ENCODE data around the gene LZTS3. TPM values are rescaled to one million over a fixed set of nuclear protein-coding genes. Genes with fewer than 3 reads are reported as not detected.

LZTS3 gene
- total and polyA plus RNA-seq, 4 donors, result 8.8 to 18.6 (median 13.1) TPM

DNA sequence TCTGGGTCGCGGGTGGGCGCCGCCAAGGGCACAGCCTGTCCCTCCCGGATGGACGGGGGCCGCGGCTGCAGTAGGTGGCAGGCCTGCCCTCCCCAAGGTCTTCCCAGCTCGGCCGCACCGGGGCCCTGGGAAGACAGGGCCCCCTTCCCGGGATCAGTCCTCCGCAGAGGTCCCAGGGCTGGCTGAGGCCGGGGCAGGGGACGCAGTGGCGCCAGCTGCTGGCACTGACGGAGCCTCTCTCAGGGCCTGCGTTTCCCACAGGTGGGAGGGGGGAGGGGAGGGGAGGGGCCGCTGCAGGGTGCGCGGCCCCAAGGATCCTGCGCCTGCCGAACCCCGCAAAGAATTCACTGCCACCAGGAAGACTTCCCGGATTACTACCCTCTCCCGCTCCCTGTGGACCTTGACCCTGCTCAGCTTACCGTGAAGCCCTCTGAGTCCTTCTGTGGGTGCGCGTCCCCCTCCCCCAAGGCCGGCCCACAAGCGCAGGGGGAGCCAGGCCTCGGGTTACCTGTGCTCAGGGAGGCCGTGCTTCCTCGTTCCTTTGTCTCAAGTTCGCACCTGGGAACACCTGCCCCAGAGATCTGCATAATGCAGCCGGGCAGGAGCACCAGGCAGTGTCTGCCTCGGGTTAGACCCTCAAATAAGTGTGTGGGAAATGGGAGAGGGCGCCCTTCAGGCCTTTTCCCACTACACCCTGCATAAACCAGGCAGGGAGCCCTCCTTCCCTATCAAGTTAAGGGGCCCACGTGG is 5.1 kb downstream of the LZTS3 start:
- H3K4me1 ChIP-seq (ENCODE audit: control insufficient read depth in 5 of 5, insufficient read depth in 5 of 5, low read length in 5 of 5), result peaks cover 0 to 15% (median 8%) of the 10 kb centered on the region in 5 donors
- peak overlapping the region; percentile 28 for H3K4me3 ChIP-seq
- ATAC-seq (ENCODE audit: insufficient read depth, low FRiP score) (peak; percentile 40), DNase-seq (peak in 2 of 3 donors; percentile 37 to 53)
- H3K27me3 ChIP-seq (ENCODE audit: control insufficient read depth in 3 of 3, insufficient read depth in 3 of 3, low read length in 2 of 3), result no peaks in the 10 kb centered on the region
- H3K9me3 ChIP-seq (ENCODE audit: control insufficient read depth in 4 of 4, insufficient read depth in 3 of 4, low read length in 3 of 4), result no peaks in the 10 kb centered on the region
- H3K36me3 ChIP-seq (ENCODE audit: control insufficient read depth in 4 of 4, insufficient read depth in 4 of 4, low read length in 4 of 4), result peaks cover 0 to 1% (median 0%) of the 10 kb centered on the region in 4 donors
- WGBS, 2 donors, result 26 to 28% methylated on average over 35 to 39 of the region's 39 CpGs
- H3K9ac ChIP-seq (ENCODE audit: insufficient read depth in 1 of 2, low read length in 2 of 2), result peak overlapping the region in 1 of 2 donors; percentile 25
- TF ChIP-seq, protein P1, sequence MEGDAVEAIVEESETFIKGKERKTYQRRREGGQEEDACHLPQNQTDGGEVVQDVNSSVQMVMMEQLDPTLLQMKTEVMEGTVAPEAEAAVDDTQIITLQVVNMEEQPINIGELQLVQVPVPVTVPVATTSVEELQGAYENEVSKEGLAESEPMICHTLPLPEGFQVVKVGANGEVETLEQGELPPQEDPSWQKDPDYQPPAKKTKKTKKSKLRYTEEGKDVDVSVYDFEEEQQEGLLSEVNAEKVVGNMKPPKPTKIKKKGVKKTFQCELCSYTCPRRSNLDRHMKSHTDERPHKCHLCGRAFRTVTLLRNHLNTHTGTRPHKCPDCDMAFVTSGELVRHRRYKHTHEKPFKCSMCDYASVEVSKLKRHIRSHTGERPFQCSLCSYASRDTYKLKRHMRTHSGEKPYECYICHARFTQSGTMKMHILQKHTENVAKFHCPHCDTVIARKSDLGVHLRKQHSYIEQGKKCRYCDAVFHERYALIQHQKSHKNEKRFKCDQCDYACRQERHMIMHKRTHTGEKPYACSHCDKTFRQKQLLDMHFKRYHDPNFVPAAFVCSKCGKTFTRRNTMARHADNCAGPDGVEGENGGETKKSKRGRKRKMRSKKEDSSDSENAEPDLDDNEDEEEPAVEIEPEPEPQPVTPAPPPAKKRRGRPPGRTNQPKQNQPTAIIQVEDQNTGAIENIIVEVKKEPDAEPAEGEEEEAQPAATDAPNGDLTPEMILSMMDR (IDR thresholded peaks at IDR 0.05; ENCODE audit: control extremely low read depth, extremely low read depth), result no peak
- H3K27ac ChIP-seq (ENCODE audit: low read depth in 1 of 2, low read length in 1 of 2), result peak overlapping the region in 1 of 2 donors; percentile 51

DNA sequence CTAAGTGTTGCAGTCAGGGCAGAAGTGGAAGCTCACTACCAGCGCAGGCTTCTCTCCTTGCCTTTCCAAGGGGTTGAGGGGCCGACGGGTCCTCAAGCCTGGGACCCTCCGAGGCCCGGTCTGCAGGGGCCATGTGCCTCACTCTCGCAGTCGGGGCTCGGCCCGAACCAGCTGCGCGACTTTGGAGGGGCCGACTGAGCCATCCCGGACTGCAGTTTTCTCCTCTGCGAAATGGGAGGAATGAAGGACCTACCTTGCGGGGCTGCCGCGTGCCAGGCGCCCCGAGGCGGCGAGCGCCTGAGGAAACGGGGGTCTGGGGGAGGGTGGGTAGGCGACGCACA is 5.6 kb downstream of the LZTS3 start:
- Histone ChIP-seq H3K4me3 (peak overlapping the region; percentile 28), H3K36me3 (ENCODE audit: control insufficient read depth in 4 of 4, insufficient read depth in 4 of 4, low read length in 4 of 4) (peaks cover 0 to 1% (median 0%) of the 10 kb centered on the region in 4 donors), H3K9ac (ENCODE audit: insufficient read depth in 1 of 2, low read length in 2 of 2) (no peak overlapping the region), H3K9me3 (ENCODE audit: control insufficient read depth in 4 of 4, insufficient read depth in 3 of 4, low read length in 3 of 4) (no peaks in the 10 kb centered on the region), H3K4me1 (ENCODE audit: control insufficient read depth in 5 of 5, insufficient read depth in 5 of 5, low read length in 5 of 5) (peaks cover 0 to 14% (median 8%) of the 10 kb centered on the region in 5 donors), H3K27me3 (ENCODE audit: control insufficient read depth in 3 of 3, insufficient read depth in 3 of 3, low read length in 2 of 3) (no peaks in the 10 kb centered on the region), H3K27ac (ENCODE audit: low read depth in 1 of 2, low read length in 1 of 2) (peak overlapping the region in 1 of 2 donors; percentile 29)
- DNase-seq, result no peak
- 35 to 39% methylated on average over 25 of the region's 25 CpGs for WGBS, 2 donors
- TF ChIP-seq, protein P1 (IDR thresholded peaks at IDR 0.05; ENCODE audit: control extremely low read depth, extremely low read depth), result no peak
- no peak for ATAC-seq (ENCODE audit: insufficient read depth, low FRiP score)

DNA sequence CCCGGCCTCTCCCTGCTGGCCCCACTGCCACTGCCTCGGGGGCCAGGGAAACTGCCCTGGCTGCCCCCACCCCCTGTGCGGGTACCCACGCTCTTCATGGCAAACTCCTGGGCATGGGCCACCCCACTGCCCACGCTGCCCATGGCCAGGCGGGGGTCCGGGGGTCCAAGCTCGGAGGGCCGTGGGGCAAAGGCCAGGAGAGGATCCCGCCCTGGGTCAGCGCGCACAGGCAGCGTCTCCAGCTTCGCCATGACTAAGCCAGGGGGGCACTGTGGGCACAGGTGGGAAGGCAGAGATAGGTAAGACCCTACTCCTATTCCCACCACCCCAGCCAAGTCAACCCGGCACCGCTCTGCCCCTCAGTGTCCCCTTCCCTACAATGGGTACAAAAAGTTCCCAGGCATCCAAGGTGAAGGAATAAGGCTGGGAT is 6.4 kb downstream of the LZTS3 start:
- Histone ChIP-seq H3K36me3 (ENCODE audit: control insufficient read depth in 4 of 4, insufficient read depth in 4 of 4, low read length in 4 of 4) (peaks cover 0 to 1% (median 0%) of the 10 kb centered on the region in 4 donors), H3K27ac (ENCODE audit: low read depth in 1 of 2, low read length in 1 of 2) (no peak overlapping the region), H3K9ac (ENCODE audit: insufficient read depth in 1 of 2, low read length in 2 of 2) (no peak overlapping the region), H3K4me1 (ENCODE audit: control insufficient read depth in 5 of 5, insufficient read depth in 5 of 5, low read length in 5 of 5) (peaks cover 0 to 10% (median 4%) of the 10 kb centered on the region in 5 donors), H3K9me3 (ENCODE audit: control insufficient read depth in 4 of 4, insufficient read depth in 3 of 4, low read length in 3 of 4) (no peaks in the 10 kb centered on the region), H3K4me3 (no peak overlapping the region), H3K27me3 (ENCODE audit: control insufficient read depth in 3 of 3, insufficient read depth in 3 of 3, low read length in 2 of 3) (no peaks in the 10 kb centered on the region)
- DNase-seq, result no peak
- TF ChIP-seq, protein P1 (IDR thresholded peaks at IDR 0.05; ENCODE audit: control extremely low read depth, extremely low read depth), result no peak
- ATAC-seq (ENCODE audit: insufficient read depth, low FRiP score), result no peak
- 96% methylated on average over 16 of the region's 16 CpGs for WGBS, 2 donors
